ENCODE results near the gene GATB.

- TF ChIP-seq POLR2AphosphoS5 (IDR thresholded peaks at IDR 0.05) (no peak), CTCF (IDR thresholded peaks at IDR 0.05) (no peak)
Measured at GRCh38 chr4:151626751-151627150, 134.1 kb downstream of the GATB start.
